Measurements from ENCODE around the gene AXDND1. TPM values are rescaled to one million over a fixed set of nuclear protein-coding genes. Genes with fewer than 3 reads are reported as not detected.
"Not testable (repeated sequence)": the region's sequence is repeated elsewhere in the genome, so short reads cannot be mapped to it uniquely, and the experiment has no call there.

AXDND1 gene
- total RNA-seq, 1 donor from 2014 or later, result 1.4 TPM

- DNase-seq (ENCODE audit: extremely low spot score, unreplicated experiment), result no peak
- no peak for TF ChIP-seq CTCF (conservative IDR thresholded peaks at IDR 0.05)
- H3K4me1 Mint-ChIP-seq (ENCODE audit: unreplicated experiment), result no peaks in the 10 kb centered on the region
- H3K27ac Mint-ChIP-seq, result no peak overlapping the region
- peaks cover 10% of the 10 kb centered on the region for H3K27me3 Mint-ChIP-seq
- no peak overlapping the region for H3K4me3 Mint-ChIP-seq
- no peaks in the 10 kb centered on the region for H3K36me3 Mint-ChIP-seq
- H3K9me3 Mint-ChIP-seq, result no peaks in the 10 kb centered on the region
Measured at GRCh38 chr1:179509384-179509783, 143.6 kb downstream of the AXDND1 start.

DNA sequence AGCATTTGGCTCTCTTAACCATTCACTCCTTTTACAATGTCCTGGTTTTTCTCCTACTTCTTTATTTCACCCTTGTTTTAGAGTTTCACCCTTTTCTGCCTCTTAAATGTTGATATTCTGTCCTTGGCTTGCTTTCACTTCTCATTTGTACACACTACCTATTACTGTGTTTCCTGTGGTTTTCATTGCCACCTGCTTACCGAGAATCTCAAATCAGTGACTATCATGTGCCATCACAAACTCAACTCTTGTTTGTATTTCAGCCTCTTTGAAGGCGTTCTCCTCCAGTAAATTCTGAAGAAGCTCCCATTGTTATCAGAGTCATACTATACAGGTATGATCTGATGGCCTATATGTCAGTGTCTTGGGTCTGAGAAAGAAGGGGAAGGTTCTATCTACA lies 144.3 kb downstream of the AXDND1 start:
- DNase-seq (ENCODE audit: extremely low spot score, unreplicated experiment), result no peak
- Mint-ChIP-seq H3K27me3 (peaks cover 10% of the 10 kb centered on the region), H3K9me3 (no peaks in the 10 kb centered on the region), H3K36me3 (no peaks in the 10 kb centered on the region), H3K4me1 (ENCODE audit: unreplicated experiment) (no peaks in the 10 kb centered on the region), H3K27ac (no peak overlapping the region), H3K4me3 (no peak overlapping the region)
- no peak for TF ChIP-seq CTCF (conservative IDR thresholded peaks at IDR 0.05)

DNA sequence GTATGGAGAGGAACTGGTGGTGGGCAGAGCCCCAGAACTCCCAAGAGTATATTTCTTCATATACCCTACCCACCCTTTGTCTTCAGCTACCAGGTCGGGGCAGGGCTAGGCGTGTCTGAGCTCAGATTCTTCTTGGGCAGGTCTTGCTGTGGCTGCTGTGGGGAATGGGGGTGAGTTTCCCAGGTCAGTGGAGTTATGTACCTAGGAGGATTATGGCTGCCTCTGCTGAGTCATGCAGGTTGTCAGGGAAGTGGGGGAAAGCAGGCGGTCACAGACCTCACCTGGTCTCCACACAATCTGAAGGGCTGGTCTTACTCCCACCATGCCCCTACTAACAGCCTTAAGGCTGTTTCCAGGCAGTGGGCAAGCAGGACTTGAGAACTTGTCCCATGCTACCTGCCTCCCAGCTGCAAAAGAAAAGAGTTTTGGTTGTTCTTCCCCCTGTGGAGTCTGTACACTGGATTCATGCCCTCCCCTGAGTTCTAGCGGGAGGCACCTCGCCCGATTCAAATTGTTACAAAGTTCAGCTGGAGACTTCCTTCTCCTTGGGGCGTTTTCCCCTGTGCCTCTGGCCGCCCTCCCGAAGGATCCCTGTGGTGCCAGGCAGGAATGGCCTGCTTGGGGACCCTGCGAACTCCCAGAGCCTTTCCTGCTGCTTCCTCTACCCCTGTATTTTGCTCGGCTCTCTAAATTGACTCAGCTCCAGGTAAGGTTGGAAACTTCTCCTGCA lies 151.4 kb downstream of the AXDND1 start:
- H3K27me3 Mint-ChIP-seq, result no peaks in the 10 kb centered on the region

DNA sequence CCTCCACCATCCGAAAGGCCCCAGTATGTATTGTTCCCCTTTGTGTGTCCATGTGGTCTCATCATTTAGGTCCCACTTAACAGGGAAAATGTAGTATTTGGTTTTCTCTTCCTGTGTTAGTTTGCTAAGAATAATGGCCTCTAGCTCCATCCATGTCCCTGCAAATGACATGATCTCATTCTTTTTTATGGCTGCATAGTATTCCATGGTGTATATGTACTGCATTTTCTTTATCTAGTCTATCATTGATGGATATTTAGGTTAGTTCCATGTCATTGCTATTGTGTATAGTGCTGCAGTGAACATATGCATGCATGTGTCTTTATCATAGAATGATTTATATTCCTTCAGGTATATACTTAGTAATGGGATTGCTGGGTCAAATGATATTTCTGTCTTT lies 152.8 kb downstream of the AXDND1 start:
- DNase-seq (ENCODE audit: extremely low spot score, unreplicated experiment); H3K27me3 Mint-ChIP-seq; H3K27ac Mint-ChIP-seq; H3K36me3 Mint-ChIP-seq; H3K9me3 Mint-ChIP-seq; H3K4me3 Mint-ChIP-seq; H3K4me1 Mint-ChIP-seq (ENCODE audit: unreplicated experiment): not testable (repeated sequence)

More for the DNA sequence above, 151.4 kb downstream of the AXDND1 start:
- Mint-ChIP-seq H3K4me3 (no peak overlapping the region), H3K27ac (no peak overlapping the region), H3K4me1 (ENCODE audit: unreplicated experiment) (no peaks in the 10 kb centered on the region), H3K9me3 (peaks cover 4% of the 10 kb centered on the region), H3K36me3 (no peaks in the 10 kb centered on the region)
- no peak for DNase-seq (ENCODE audit: extremely low spot score, unreplicated experiment)
- no peak for TF ChIP-seq CTCF (conservative IDR thresholded peaks at IDR 0.05)

- H3K27me3 Mint-ChIP-seq, result peaks cover 11% of the 10 kb centered on the region
- H3K36me3 Mint-ChIP-seq, result no peaks in the 10 kb centered on the region
- H3K4me1 Mint-ChIP-seq (ENCODE audit: unreplicated experiment), result no peaks in the 10 kb centered on the region
- no peak overlapping the region for H3K27ac Mint-ChIP-seq
- H3K9me3 Mint-ChIP-seq, result no peaks in the 10 kb centered on the region
- no peak for TF ChIP-seq CTCF (conservative IDR thresholded peaks at IDR 0.05)
- DNase-seq (ENCODE audit: extremely low spot score, unreplicated experiment), result no peak
- no peak overlapping the region for H3K4me3 Mint-ChIP-seq
Measured at GRCh38 chr1:179529482-179530195, 163.9 kb downstream of the AXDND1 start.

DNA sequence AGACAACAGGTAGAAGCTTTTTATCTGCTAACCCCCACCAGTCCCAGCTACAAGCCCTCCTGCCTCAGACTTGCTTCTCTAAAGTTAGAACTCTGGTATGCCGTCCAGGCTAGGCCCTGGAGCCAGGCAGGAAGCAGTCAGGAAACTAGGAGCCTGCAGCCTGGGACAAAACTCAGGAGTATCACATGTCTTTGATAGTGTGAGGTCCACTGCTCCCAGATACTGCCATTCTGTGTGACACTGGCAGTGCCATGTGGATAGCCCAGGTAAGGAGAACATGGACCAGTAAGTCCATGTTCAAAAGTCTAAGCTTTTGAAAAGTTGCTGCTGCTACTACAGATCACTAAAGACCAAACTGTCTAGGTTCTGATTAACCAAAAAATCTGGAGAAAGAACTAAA lies 164.6 kb downstream of the AXDND1 start:
- no peaks in the 10 kb centered on the region for H3K9me3 Mint-ChIP-seq
- DNase-seq (ENCODE audit: extremely low spot score, unreplicated experiment), result no peak
- H3K4me1 Mint-ChIP-seq (ENCODE audit: unreplicated experiment), result no peaks in the 10 kb centered on the region
- H3K4me3 Mint-ChIP-seq, result no peak overlapping the region
- TF ChIP-seq CTCF (conservative IDR thresholded peaks at IDR 0.05), result no peak
- H3K36me3 Mint-ChIP-seq, result no peaks in the 10 kb centered on the region
- H3K27me3 Mint-ChIP-seq, result peaks cover 12% of the 10 kb centered on the region
- no peak overlapping the region for H3K27ac Mint-ChIP-seq

All from type B pancreatic cell (in vitro differentiated cells).